ENCODE results near the gene MRPL58.

DNA sequence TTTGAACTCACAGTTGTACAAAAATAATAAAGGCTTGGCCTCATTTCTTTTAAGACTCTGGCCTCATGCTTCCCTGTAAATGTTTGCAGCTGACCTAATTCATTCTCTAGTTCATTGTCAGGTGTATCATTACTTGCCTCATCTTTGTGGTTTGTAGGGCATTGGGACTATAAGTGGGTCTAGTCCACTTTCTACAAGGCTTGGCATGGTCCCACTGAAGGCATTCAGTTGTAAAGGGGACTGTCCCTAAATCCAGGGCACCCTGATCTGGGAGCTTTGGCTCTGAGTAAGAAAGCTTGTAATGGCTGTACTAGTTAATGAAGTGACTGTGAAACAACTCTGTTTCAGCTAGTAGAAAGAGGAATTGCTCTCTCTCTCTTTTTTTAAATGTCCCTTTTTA lies 37.2 kb downstream of the MRPL58 start:
- TF ChIP-seq POLR2A (IDR thresholded peaks at IDR 0.05), result no peak
- TF ChIP-seq, protein P1, sequence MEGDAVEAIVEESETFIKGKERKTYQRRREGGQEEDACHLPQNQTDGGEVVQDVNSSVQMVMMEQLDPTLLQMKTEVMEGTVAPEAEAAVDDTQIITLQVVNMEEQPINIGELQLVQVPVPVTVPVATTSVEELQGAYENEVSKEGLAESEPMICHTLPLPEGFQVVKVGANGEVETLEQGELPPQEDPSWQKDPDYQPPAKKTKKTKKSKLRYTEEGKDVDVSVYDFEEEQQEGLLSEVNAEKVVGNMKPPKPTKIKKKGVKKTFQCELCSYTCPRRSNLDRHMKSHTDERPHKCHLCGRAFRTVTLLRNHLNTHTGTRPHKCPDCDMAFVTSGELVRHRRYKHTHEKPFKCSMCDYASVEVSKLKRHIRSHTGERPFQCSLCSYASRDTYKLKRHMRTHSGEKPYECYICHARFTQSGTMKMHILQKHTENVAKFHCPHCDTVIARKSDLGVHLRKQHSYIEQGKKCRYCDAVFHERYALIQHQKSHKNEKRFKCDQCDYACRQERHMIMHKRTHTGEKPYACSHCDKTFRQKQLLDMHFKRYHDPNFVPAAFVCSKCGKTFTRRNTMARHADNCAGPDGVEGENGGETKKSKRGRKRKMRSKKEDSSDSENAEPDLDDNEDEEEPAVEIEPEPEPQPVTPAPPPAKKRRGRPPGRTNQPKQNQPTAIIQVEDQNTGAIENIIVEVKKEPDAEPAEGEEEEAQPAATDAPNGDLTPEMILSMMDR (IDR thresholded peaks at IDR 0.05), result no peak
